Myocyte (in vitro differentiated cells): ENCODE results near the gene PPTC7. TPM values are rescaled to one million over a fixed set of nuclear protein-coding genes. Genes with fewer than 3 reads are reported as not detected.
"Not testable (repeated sequence)": the region's sequence is repeated elsewhere in the genome, so short reads cannot be mapped to it uniquely, and the experiment has no call there.

Experiments used
- DNase-seq: peaks from one replicate; pipeline ENCODE4 v3.0.0-alpha.2; 2012; ENCODE audit warnings: low read depth
- total RNA-seq: library from RNA; depleted of rRNA; stranded (reverse); fragments of >200 nt; gene quantifications from 2 replicates; pipeline ENCODE4 v1.2.3, GENCODE V29; 2014

Gene PPTC7
- total RNA-seq, 1 donor from 2014 or later = 15.9 TPM

DNA sequence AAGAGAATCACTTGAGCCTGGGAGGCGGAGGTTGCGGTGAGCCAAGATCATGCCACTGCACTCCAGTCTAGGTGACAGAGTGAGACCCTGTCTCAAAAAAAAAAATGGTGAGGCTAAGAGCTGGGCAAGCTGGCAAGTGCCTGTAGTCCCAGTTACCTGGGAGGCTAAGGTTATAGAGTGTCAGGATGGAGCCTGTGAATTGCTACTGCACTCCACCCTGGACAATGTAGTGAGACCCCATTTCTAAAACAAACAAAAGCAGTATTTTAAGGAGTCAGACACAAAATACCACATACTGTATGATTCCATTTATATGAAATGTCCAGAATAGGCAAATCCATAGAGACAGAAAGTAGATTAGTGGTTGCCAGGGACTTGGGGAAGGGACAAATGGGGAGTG is 4.0 kb upstream of the PPTC7 start:
- not testable (repeated sequence) for DNase-seq

DNA sequence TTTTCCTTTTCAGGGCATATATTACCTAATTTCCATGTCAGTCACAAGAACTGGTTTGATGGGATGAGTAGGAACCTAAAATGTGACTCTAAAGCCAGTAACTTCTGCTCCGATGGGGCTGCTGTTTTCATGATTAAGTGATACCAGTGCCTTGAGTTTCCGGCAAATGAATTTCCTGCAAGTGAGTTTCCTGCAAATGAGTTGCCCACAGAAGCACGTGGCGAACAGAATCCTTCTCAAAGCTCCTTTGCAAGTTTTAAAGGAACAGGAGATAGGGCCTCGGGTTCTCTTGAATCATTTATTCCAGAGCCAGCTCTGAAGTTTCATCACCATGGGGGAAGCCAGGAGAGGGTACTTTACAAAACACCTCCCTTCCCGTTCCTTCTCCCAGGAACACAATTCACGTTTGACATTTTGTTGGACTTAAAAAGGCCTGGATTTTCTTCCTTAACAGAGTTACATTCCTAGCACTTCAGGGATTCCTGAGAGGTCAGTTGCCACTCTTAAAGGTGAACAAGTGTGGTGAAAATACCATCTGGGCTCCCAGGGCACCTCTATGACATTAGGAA is 2.2 kb upstream of the PPTC7 start:
- no peak for DNase-seq

DNA sequence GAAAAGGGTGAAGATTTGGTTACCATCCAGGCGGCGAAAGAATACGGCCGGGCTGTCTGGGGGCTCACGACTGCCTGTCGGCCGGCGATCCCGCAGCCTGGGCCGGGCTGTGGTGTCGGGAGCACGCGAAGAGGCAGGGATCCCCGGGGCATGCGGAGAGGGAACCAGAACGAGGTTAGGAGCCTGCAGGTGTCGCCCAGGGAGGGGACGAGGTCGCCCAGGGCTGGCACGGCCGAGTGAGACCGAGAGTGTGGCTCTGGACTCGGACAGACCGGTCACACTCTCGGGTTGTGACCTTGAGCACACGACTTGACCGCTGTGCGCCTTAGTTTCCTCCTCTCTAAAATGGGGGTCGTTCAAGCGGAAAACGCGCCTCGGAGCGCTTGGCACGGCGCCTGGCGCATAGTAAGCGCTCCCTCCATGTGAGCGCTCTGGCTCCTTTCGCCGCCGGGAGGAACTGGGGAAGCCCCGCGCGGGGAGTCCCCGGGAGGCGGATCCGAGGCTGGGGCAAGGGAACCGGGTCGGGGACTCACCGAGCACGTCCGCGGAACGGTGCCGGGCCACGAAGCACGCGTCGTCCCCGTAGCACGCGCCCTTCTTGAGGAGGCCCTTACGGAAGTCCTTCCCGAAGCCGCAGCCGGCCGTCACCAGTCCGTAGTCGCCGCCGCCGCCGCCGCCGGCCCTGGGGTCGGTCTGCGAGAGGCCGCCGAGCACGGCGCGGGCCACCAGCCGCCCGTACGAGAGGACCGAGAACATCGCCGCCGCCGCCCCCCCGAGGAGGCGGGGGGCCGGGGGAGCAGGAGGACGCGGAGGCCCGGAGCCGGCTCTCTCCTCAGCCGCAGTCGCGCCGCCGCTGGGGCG is 612 bp downstream of the PPTC7 start:
- peak; percentile 72 for DNase-seq

DNA sequence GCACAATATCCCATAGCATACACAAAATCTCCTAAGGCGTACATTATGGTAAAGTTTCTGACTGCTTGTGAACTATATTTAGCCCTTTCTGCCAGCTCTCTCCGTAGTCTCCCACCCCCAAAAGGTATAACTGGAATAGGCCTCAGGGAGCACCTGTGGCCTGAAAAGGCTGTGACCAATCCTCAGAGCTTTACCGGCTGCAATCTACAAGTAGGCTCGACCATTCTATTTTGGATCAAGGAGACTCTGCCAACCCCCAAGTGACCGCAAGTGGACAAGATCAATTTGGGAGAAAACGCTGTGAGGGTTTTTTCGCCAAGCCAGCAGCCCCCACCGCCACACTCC is 1.2 kb downstream of the PPTC7 start:
- DNase-seq = no peak

DNA sequence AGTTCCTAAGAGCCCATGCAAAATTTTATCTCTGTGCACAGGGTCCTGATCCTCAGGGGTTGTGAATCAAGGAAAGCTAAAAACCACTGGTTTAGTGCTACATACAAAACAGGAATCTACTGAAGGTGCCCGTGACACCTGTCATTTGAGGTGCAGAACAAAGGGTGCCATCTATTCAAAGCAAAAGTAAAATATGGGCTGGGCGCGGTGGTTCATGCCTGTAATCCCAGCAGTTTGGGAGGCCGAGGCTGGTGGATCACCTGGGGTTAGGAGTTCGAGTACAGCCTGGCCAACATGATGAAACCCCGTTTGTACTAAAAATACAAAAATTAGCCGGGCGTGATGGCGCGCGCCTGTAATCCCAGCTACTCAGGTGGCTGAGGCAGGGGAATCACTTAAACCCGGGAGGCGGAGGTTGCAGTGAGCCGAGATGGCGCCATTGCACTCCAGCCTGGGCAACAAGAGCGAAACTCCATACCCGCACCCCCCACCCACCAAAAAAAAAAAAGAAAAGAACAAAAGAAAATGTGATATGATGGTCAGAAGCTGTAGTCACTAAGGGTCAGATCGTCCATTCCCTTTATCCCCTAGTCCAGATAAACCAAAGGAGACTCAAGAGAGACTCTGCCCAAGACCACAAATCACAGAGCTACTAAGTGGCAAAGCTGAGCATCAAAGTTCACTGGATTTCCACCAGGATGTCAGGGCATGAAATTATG is 3.4 kb downstream of the PPTC7 start:
- DNase-seq = no peak

DNA sequence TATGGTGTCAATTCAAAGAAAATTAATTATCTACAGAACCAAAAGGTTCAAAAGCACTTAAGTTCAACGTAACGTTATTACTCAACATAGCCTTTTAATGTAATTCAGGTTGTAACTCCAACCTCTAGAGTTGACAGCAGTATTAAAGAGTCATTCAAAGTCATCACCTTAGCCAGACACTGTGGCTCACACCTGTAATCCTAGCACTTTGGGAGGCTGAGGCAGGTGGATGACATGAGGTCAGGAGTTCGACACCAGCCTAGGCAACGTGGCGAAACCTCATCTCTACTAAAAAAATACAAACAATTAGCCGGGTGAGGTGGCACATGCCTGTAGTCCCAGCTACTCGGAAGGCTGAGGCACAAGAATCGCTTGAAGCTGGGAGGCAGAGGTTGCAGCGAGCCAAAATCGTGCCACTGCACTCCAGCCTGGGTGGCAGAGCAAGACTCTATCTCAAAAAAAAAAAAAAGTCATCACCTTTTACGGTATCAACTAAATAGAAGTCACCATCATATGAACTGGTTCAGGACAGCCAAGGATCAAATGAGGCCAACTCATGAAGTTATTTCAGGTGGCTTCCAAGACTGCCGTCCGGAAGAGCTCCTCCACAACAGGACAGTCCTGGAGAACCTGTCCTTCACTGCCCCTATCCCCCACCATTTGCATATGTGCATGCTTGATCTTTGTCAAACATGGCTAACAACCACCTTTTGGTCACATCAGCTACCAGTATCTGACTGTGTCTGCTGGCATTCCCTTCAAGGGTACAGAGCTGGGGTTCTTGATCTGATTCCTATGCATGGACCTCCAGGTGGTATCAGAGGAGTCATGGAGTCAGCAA is 4.2 kb downstream of the PPTC7 start:
- no peak for DNase-seq

DNA sequence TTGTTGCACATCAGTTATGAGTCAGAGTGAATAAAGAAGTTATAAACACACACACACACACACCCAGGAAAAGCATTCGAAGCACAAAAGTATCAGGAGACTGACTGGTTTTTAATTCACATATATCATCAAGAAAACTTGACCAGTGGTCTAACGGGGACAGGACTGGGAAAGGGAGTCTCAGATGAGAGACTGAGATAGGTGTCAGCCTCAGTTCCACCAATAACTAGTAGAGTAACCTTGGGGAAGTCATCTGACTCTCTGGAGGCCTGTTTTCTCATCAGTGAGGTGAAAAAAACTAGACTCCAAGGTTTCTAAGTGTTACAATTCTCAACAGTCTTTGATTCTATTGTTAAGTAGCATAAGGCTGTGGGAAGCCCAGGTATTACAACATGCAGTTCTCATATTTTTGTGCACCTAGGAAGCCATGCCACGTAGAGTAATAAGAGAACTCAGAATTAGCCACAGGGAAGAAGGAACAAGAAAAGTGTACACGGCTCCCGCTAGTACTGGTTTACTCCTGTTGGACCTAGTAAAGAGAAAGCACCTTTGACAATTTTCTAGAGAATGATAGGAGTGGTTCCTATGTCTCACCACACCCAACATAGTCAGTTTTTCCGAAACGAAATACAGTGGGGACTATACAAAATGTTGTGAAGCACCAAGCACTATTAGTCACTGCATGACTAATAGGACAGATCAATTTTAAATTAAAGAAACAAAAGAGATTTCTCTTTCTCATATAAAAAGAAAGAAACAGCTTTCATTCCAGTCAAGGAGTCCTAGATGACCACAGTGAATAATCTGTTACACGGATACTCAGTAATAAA is 5.0 kb downstream of the PPTC7 start:
- peak; percentile 54 for DNase-seq

DNA sequence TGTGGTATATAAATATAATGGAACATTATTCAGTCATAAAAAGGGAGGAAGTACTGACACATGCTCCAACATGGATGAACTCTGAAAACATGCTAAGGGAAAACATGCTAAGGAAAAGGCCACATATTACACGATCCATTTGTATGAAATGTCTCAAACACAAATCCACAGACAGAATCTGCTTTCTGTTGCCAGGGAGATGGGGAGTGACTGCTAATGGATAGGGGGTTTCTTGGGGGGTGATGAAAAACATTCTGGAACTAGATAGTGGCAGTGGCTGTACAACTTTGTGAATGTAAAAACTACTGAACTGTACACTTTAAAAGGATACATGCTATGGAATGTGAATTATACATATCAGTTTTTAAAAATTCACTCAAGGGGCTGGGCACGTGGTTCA is 6.6 kb downstream of the PPTC7 start:
- DNase-seq = no peak

DNA sequence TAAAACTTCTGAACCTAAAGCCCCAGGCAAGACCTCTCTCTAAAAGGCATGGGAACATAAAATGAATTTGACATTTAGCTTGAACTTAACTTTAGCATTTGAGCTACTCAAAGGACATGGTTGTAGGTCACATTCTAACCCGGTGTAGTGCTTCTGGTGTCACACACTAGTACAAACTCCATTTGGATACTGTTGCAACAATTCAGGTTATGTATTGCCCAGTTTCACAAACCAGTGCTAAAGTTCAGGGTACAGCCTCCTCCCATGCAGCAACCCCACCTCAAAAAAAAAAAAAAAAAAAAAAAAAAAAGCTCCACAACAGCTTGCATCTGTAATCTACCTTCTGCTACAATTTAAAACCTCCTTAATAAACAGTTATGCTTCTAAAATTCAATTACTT is 7.8 kb downstream of the PPTC7 start:
- no peak for DNase-seq

DNA sequence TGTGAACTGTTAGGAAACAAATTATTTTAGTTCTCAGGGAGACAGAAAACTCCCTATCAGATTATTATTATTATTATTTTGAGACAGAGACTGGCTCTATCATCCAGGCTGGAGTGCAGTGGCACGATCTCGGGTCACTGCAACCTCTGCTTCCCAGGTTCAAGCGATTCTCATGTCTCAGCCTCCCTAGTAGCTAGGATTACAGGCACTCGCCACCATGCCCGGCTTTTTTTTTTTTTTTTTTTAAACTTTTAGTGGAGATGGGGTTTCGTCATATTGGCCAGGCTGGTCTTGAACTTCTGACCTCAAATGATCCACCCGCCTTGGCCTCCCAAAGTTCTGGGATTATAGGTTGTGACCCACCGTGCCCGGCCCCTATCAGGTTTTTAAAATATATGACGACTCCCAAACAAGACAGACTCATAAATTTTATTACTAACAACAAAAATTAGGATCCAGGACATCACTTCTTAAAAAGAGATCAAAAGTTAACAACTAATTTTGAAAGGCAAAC is 8.3 kb downstream of the PPTC7 start:
- not testable (repeated sequence) for DNase-seq

DNA sequence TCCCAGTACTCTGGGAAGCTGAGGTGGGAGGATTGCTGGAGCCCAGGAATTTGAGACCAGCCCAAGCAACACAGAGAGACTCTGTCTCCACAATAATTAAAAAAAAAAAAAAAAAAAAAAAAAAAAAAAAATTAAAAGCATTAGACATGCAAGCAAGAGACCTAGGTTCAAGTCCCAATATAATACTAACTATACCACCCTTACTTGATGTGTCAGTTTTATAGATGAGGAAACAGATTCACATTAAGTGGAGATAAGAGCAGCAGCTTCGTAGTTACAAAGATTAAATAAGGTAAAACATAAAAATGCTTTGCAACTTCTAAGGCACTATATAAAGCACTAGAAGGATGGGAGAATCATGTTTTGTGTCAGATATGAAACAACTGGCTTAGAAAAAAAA is 9.1 kb downstream of the PPTC7 start:
- DNase-seq = no peak

DNA sequence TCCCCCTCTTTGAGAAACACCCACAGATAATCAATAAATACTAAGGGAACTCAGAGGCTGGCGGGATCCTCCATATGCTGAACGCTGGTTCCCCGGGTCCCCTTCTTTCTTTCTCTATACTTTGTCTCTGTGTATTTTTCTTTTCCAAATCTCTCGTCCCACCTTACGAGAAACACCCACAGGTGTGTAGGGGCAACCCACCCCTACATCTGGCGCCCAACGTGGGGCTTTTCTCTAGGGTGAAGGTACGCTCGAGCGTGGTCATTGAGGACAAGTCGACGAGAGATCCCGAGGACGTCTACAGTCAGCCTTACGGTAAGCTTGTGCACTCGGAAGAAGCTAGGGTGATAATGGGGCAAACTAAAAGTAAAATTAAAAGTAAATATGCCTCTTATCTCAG is 12.3 kb downstream of the PPTC7 start:
- not testable (repeated sequence) for DNase-seq

DNA sequence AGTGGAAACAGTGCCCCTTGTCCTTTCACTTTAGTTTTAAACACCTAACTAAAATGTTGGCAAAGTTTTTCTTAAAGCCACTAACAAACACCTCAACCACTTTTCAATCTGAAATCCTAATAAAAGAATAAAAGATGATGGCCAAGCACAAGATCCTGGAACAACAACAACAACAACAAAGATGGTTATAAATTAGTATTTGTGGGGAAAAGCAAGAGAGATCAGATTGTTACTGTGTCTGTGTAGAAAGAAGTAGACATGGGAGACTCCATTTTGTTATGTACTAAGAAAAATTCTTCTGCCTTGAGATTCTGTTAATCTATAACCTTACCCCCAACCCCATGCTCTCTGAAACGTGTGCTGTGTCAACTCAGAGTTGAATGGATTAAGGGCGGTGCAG is 13.3 kb downstream of the PPTC7 start:
- not testable (repeated sequence) for DNase-seq

DNA sequence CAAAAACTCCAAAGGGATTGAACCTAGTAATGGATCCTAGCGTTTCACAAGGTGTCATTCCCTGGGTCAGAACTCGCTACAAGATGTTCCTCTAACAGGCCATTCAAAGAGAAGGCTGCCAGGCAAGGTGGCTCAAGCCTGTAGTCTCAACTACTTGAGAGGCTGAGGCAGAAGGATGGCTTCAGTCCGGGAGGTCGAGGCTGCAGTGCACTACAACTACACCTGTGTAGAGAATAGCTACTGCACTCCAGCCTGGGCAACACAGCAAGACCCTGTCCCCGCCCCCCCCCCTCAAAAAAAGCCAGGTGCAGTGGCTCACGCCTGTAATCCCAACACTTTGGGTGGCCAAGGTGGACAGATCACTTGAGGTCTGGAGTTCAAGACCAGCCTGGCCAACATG is 14.4 kb downstream of the PPTC7 start:
- no peak for DNase-seq

DNA sequence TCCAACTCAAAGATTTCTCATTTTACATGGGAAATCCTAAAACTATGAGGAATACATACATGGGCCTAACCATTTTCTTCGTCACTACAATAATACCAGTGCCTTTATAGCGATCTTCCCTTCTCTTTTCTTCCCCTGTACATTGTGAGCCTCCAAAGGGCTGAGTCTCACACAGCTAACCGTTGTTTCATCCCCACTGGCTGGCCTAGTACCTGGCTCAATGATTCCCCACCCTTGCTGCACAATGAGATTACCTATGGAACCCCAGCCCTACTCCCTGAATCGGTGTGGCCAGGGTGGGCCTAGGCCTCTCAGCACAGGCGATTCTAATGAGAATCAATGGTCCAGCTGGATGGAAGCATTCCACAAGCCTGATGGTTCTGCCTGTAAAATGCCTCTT is 16.1 kb downstream of the PPTC7 start:
- DNase-seq = no peak

DNA sequence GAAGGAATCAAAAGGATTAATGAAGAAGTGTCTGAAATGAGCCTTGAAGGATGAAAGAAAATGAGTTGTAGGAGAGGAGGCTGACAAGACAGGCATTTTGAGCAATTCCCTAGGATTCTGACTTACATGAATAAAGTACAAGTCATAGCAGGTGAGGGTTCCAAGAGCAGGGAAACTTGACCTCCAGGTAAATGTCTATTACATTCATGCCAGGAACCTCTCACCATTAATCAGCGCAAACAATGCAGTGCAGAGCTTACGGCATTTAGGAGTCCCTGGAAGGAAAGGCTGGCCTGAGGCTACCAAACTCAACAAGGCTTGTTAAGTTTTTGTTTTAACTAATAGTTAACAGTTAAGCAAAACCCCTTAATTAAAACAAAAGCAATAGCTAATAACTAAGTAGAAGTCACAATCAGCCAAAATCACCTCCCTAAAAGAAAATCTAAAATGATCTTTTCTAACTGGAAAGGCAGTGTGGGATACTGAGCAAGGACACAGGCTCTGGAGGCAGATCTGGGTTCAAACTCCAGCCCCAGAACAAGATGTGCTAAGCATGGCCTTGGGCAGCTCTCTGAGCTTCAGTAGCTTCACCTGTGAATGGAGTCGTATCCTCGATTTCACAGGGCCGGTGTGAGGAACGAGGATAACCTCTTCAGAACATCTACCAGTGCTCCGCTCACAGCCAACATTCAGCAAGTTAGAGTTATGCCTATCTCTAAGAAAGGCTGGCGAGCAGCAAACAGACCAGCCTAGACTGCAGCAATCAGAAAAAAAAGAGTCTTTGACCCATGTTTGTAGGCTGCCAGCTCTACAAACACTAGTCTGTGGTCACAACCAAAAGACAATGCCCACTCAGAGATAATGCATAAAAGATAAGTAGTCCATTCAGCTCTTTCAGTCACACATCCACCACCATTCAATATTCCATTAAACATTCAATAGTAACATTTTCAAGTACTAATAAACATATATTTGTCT is 16.9 kb downstream of the PPTC7 start:
- no peak for DNase-seq

DNA sequence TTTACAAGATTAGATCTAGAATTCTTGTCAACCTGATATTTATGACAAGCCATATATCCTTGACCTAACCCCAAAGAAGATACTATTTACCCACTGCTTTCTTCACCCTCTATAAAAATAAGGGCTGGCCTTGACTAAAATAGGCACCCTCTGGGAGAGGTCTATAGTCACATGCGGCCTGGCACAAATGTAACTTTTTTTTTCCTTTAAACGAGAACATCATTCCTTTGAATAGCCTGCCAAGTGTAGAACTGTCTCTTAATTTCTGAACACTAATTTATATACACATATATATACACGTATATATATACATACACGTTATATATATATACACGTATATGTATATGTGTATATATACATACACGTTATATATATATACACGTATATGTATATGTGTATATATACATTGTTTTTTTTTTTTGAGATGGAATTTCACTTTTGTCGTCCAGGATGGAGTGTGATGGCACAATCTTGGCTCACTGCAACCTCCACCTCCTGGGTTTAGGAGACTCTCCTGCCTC is 18.6 kb downstream of the PPTC7 start:
- no peak for DNase-seq

DNA sequence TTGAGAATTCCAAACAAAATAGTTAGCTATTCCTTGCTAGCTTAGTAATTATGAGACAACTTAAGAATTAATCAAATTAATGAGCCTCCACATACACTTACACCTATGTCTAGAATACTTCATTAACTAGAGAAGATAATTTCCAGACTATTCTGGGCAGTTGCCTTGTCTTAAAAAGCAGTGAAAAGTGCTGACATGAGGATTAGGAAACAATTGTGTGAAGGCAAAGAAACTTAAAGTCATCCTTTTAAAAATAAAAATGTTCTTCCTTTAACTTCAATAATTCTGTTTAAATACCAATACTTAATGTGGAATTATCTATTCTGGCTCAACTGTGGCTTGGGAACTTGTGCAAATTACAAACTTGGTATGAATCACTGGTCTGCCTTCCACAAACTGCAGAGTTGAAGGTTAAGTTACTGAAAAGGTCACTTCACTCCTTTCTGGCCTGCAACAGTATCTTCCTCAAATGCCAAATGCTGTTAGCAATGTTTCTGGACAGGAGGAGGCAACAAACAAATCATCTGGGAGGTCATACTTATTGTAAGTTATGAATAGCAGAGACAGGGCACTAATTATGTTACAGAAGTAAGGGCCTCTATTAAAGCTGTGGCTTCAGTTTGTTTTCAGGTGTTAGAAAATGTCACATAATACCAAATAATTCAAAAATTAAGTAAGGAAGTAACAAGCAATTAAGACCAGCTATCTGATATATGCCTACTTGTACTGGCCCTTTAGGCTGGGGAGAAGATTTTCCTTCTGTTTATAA is 19.2 kb downstream of the PPTC7 start:
- peak; percentile 56 for DNase-seq
